OCI-LY7 (cell line): ENCODE data around the gene GRWD1.

Experiments
- CTCF ChIP-seq: fragments of 200-600 bp; sonication (generic); conservative IDR thresholded peaks from 2 replicates; pipeline ENCODE4 v1.5.1; 2014; ENCODE audit warnings: mild to moderate bottlenecking, antibody characterized with exemption, low read length, moderate library complexity, mixed read lengths
- EZH2phosphoT487 ChIP-seq: fragments of 200-600 bp; sonication (generic); IDR thresholded peaks from 2 replicates; pipeline ENCODE4 v1.6.1; 2018; ENCODE audit warnings: low read depth, borderline replicate concordance, mild to moderate bottlenecking, mixed run types, antibody characterized with exemption, low read length, moderate library complexity, mixed read lengths

- TF ChIP-seq CTCF (no peak), EZH2phosphoT487 (no peak)
These were observed 17.1 kb upstream of the GRWD1 start for GRCh38 chr19:48428670-48429069.
